Loucy (cell line): ENCODE measurements around the gene TMEM38B.

Experiments
- CTCF ChIP-seq: fragments of 200-600 bp; sonication (generic); conservative IDR thresholded peaks from 2 replicates; pipeline ENCODE4 v1.5.1; 2014; ENCODE audit warnings: mild to moderate bottlenecking, antibody characterized with exemption, low read length
- EZH2phosphoT487 ChIP-seq: fragments of 200-600 bp; IDR thresholded peaks from 2 replicates; pipeline ENCODE4 v1.6.1; 2018; ENCODE audit warnings: antibody characterized with exemption, mild to moderate bottlenecking, moderate library complexity, borderline replicate concordance

- no peak for TF ChIP-seq CTCF
- no peak for TF ChIP-seq EZH2phosphoT487
Observed at GRCh38 chr9:105646879-105647594, 47.3 kb upstream of the TMEM38B start.
